Body of pancreas (tissue), 4 donors: ENCODE data around the gene ANAPC5.

ENCODE experiments used
- CTCF ChIP-seq, 7 experiments: fragments of 450-650 bp in 4 of 7; fragments of 200-600 bp in 3 of 7; sonication (generic) in 3 of 7; IDR thresholded peaks; one replicate each; pipeline ENCODE4 v1.5.1; 2016 to 2019; ENCODE audit warnings: antibody characterized with exemption in 7 of 7
- POLR2A ChIP-seq, 3 donors: fragments of 450-650 bp; IDR thresholded peaks; one replicate each; pipeline ENCODE4 v1.6.1; 2016; ENCODE audit warnings: antibody characterized with exemption in 3 of 3, mild to moderate bottlenecking in 2 of 3

GRCh38 chr12:121260091-121260490, 92.1 kb downstream of the ANAPC5 start:
- TF ChIP-seq CTCF (IDR thresholded peaks at IDR 0.05) (no peak), POLR2A (IDR thresholded peaks at IDR 0.05) (no peak)
